WERI-Rb-1 (cell line): Measurements from ENCODE around the gene POMP.

Experiments used
- DNase-seq: peaks from one replicate; pipeline ENCODE4 v3.0.0-alpha.2; 2020
- H3K27ac ChIP-seq: fragments of 250-450 bp; sonication (Bioruptor Pico); 2 replicates; pipeline ENCODE4 v1.5.1; 2020; ENCODE audit warnings: mild to moderate bottlenecking, moderate library complexity
- H3K27me3 ChIP-seq: fragments of 250-450 bp; sonication (Bioruptor Pico); 2 replicates; pipeline ENCODE4 v1.5.1; 2021; ENCODE audit warnings: mild to moderate bottlenecking, low read depth, moderate library complexity; ENCODE audit not compliant: insufficient read depth, severe bottlenecking
- H3K36me3 ChIP-seq: fragments of 250-450 bp; sonication (Bioruptor Pico); 2 replicates; pipeline ENCODE4 v1.5.1; 2020; ENCODE audit warnings: mild to moderate bottlenecking, moderate library complexity
- H3K4me3 ChIP-seq: 2 replicates; pipeline ENCODE4 v1.5.1; 2011; ENCODE audit warnings: low read depth, mild to moderate bottlenecking, control low read depth, low read length
- H3K9me3 ChIP-seq: fragments of 250-450 bp; sonication (Bioruptor Pico); 2 replicates; pipeline ENCODE4 v1.5.1; 2021; ENCODE audit warnings: mild to moderate bottlenecking, moderate library complexity; ENCODE audit not compliant: severe bottlenecking
- TF ChIP-seq, protein P1 (sequence below): IDR thresholded peaks from 2 replicates; pipeline ENCODE4 v1.5.1; 2011; ENCODE audit warnings: low read depth, mild to moderate bottlenecking, control low read depth, inconsistent platforms, low read length

POMP gene

DNA sequence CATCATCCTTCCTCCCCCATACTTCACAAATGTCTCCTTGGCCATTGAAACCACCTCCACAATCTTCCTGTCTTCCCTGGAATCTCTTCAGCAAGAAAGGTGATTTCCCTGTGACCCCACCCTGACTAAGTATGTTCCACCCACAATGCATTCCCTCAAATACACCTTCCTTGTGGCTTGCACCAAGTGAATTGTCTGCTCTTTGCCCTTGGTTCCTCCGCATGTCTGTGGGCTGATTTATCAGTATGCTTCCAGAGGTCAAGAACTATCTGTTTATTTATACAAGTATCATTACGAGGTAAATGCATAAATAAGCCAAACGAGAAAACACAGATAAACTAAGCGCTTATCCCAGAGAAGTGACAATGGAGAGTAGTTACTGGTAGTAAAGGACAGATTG lies 45.4 kb upstream of the POMP start:
- no peak overlapping the region for H3K27ac ChIP-seq
- no peaks in the 10 kb centered on the region for H3K27me3 ChIP-seq
- TF ChIP-seq, protein P1, sequence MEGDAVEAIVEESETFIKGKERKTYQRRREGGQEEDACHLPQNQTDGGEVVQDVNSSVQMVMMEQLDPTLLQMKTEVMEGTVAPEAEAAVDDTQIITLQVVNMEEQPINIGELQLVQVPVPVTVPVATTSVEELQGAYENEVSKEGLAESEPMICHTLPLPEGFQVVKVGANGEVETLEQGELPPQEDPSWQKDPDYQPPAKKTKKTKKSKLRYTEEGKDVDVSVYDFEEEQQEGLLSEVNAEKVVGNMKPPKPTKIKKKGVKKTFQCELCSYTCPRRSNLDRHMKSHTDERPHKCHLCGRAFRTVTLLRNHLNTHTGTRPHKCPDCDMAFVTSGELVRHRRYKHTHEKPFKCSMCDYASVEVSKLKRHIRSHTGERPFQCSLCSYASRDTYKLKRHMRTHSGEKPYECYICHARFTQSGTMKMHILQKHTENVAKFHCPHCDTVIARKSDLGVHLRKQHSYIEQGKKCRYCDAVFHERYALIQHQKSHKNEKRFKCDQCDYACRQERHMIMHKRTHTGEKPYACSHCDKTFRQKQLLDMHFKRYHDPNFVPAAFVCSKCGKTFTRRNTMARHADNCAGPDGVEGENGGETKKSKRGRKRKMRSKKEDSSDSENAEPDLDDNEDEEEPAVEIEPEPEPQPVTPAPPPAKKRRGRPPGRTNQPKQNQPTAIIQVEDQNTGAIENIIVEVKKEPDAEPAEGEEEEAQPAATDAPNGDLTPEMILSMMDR: no peak
- no peak overlapping the region for H3K4me3 ChIP-seq
- no peaks in the 10 kb centered on the region for H3K36me3 ChIP-seq
- H3K9me3 ChIP-seq: no peaks in the 10 kb centered on the region
- DNase-seq: no peak

DNA sequence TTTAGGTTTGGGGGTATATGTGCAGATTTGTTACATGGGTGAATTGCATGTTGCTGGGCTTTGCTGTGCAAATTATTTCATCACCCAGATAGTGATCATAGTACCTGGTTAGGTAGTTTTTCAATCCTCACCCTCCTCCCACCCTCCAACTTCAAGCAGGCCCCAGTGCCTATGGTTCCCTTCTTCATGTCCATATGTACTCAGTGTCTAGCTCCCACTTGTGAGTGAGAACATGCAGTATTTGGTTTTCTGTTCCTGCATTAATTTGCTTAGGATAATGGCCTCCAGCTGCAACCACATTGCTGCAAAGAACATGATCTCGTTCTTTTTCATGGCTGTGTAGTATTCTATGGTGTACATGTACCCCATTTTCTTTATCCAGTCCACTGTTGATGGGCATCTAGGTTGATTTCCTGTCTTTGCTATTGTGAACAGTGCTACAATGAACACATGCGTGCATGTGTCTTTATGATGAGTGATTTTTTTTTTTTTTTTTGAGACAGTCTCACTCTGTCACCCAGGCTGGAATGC lies 42.9 kb upstream of the POMP start:
- Histone ChIP-seq H3K27me3 (no peaks in the 10 kb centered on the region), H3K36me3 (no peaks in the 10 kb centered on the region), H3K4me3 (no peak overlapping the region), H3K9me3 (no peaks in the 10 kb centered on the region), H3K27ac (no peak overlapping the region)
- TF ChIP-seq, protein P1: no peak
- no peak for DNase-seq

DNA sequence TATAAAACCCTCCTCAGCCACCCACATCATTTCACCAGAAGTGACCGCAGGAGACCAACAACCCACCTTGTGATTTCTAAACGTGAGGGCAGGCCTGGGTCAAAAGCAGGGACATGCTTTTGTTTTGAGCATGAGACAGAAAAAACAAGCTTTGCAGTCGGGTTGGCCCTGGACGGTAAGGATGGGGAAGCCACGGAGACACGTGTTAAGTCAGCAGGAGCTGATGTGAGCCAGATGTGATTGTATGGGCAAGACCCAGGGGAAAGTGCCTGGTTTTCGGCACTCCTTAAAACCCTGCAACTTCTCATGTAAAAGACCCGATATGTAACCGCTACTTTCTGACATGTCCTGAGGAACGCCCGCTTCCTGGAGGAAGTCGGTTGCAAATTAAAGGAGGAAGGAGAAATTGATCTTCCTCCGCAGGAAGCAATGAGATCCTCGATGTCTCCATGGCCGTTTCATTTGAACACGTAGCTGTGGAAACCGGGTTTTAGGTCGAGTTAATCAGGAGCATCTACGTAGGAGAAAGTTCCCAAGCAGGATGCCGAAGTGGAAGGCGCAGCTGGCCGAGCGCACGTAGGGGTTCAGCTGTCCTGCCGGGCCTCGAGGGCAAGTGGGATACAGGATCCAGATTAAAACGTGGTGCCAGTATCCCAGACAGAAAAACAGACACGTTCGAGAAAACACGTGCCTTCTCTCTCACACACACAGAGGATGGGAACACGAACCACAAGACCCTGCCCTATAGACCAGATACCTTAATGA lies 40.5 kb upstream of the POMP start:
- Histone ChIP-seq H3K27ac (no peak overlapping the region), H3K27me3 (no peaks in the 10 kb centered on the region), H3K9me3 (no peaks in the 10 kb centered on the region), H3K36me3 (no peaks in the 10 kb centered on the region), H3K4me3 (no peak overlapping the region)
- TF ChIP-seq, protein P1: no peak
- DNase-seq: no peak

DNA sequence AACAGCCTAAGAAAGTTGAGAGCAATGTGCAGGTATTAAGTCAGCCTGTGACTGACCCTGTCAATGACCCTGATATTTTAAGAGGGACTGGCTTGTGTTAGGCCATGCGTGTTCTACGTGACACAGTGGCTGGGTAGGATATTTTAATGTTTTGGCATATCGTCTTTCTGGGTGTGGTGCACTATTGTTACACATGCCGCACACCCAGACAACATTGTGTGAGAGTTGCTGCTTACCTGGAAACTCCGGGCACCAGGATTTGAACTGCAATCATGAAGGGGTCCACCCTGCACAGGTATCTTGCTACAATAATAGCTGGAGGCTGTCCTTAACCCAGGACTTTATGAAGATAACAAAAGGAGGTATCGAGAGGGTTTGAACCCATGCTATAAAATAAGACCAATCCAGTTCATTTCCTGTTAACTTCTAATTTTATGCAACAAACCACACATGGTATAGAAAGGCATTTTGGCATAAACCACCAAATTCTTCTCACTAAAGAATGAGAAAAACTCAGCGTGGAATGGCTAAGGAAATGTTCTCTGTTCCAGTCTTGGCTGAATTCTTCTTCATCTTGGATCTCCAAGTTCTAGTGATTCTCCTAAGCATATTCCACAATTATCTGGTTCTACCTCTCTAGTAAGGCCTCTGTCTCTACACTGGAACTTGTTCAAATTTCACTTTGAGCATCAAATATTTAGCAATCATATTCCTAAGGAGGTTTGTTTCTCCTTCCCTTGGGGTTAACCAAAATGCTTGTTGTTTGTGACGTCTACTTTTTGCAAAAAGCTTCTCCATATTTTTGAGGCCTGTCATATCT lies 38.7 kb upstream of the POMP start:
- Histone ChIP-seq H3K4me3 (no peak overlapping the region), H3K27ac (no peak overlapping the region), H3K36me3 (no peaks in the 10 kb centered on the region), H3K27me3 (no peaks in the 10 kb centered on the region), H3K9me3 (no peaks in the 10 kb centered on the region)
- DNase-seq: no peak
- TF ChIP-seq, protein P1: no peak

DNA sequence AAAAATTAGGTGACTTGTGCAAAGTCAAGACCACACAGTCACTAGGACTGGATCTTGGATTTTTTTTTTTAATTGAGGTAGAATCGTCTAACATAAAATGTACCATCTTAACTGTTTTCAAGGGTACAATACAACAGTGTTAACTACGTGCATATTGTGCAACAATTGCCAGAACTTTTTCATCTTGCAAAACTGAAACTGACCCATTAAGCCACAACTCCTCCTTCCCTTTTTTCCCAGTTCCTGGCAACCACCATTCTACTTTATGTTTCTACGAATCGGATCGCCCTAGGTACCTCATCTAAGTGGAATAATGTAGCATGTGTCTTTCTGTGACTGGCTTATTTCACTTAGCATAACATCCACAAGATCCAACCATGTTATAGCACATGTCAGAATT lies 37.5 kb upstream of the POMP start:
- no peaks in the 10 kb centered on the region for H3K36me3 ChIP-seq
- no peak overlapping the region for H3K4me3 ChIP-seq
- no peaks in the 10 kb centered on the region for H3K9me3 ChIP-seq
- no peak overlapping the region for H3K27ac ChIP-seq
- no peak for DNase-seq
- TF ChIP-seq, protein P1: no peak
- no peaks in the 10 kb centered on the region for H3K27me3 ChIP-seq
